SIG-M5 treated with dmso at 0.1 percent for 504 hours (cell line): ENCODE results near the gene CNTN4.
A peak's percentile ranks its signal among the peaks of the same experiment; 100 is the strongest.
"Not testable (repeated sequence)": the region's sequence is repeated elsewhere in the genome, so short reads cannot be mapped to it uniquely, and the experiment has no call there.

ENCODE experiments used
- DNase-seq: peaks from one replicate; lab custom pipeline; 2025; ENCODE audit not compliant: unreplicated experiment; lab: John Stamatoyannopoulos, UW

The CNTN4 gene

DNA sequence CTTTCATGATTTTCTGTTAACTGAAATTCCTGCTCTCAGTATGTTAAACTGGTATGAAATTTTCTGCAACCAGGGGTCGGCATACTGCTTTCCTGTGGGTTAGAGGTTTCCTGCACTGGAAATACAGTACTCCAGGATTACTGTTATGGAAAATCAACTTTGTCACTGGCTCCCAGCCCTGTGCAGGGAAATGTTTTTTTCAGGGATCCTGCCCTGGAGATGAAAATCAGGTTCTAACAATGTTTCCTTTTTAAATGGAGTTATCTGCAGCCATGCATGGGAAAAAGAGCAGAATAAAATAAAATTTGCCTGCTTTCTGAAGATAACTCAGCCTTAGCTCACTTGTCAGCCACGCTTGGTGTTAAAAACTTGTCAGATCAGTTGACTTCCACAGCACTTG, 791.1 kb downstream of the CNTN4 start:
- DNase-seq, result no peak

DNA sequence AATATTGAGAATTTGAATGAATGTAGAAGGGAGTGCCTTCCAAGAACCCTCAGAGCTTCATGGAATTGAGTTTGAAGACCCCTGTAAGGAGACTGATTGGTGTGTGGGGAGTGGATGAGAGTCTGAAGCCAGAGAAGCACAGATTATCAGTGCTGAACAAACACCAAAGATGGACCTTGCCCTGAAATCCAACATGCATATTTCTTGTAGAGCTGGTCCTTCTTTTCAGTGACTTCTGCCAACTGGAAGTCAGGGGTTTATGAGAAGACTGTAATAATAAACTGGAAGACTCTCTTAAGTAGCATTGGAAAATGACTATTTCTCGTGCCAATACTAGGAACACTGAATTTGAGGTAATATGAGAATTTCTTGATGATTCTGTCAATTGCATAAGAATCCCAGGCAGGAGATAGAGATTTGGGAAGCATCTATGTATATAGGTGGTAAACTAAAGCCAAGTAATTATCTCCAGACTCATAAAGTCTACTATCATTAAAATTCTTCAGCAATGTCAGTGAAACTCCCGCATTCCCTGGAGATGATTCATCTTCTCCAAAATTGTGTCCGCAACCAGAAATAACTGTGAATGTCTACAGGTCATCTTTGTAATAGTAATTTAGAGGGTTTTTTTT, 797.8 kb downstream of the CNTN4 start:
- DNase-seq, result no peak

DNA sequence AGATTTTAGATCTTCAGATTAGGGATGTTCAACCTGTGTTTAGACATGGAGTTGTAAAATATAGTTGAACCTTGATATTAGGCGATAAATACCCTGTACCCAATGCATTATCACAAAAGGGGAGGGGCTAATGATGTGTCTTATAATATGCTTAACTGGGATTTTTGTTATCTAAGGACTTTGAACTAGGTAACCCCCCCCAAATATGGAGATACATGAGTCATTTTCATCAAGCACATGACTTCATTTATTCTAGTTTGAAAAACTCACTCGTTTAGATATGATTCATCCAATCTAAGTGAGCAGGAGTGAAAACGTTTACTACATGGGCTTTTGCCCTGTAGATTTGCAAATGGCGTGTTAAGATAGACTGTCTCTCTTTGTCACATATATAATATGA, 799.2 kb downstream of the CNTN4 start:
- no peak for DNase-seq

DNA sequence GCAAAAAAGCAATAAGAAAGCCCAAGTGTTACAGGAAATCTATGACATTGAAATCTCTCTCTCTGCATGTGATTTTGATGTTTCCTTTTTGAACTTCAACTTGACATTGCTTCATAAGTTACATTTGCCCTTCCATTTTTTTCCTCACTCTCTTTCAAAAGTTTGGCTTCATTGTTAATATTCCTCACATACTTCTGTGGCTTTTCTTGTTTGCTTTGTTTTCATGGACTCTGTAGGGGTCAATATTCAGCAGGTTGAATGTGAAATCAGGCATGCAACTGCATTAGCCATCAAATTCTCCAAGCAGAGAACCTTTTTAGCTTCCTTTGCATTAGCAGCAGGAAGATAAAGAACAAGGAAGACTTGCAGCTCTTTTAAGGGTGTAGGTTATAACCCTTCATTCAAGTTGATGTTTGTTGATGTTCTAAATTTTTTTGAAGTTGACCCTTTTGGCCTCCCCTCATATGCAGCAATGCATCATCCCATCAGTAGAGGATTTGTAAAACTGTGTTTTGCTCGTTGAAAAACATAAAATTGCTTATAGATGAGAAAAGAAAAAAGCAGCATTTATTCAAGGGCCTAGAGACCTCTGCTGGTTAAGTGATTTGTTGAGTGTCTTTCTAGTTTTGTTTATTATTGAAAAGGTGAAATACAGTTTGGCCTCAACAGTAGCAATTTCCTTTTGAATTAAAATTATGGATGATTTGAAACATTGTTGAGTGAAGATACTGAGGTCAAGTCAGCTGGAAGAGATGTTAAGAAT, 800.1 kb downstream of the CNTN4 start:
- no peak for DNase-seq

DNA sequence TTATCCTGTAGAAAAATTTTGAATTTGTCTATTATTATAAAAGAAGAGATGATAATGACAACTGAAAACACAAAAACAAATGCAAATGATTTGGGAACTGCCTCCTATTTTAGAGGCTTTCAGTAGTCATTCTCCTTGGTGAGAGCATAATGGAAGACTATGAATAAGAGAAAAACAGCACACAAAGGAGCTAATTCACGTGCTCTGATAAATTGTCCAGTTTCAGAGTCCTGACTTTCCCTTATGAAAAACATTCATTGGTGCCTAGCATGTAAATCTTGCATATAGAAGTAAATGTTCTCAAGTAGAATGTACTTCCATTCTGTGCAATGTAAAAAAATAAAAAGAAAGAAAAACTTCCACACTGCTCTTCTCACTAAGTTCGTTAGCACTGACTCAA, 805.4 kb downstream of the CNTN4 start:
- DNase-seq, result no peak

DNA sequence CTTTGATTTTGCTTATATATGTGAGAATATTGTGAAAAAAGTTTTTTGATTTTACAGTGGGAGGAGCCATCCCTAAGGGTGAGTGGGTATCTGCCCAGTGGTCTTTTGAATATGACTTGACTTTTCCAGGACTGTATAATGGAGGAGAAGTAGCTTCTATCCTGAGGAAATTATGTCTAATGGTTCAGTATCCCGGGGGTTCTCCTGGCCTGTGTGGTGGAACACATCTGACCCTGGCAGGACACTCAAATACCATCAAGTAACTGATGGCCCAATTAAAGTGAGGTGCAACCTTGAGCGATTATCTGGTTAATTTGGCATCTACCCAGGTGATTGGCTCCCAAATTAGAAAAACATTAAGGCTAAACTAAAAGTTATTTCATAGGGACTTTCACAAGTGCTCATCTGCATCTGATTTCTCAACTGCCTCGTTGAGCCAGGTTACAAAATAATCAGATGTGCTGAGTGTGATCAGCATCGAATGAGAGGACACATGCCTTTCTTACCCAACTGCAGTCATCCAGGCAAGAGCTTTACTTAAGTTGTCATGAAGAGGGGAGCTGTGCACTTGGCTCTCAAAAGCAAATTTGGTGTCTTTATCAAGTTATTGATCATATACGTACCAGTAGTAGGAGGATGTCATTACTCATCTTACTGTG, 810.2 kb downstream of the CNTN4 start:
- DNase-seq, result no peak

DNA sequence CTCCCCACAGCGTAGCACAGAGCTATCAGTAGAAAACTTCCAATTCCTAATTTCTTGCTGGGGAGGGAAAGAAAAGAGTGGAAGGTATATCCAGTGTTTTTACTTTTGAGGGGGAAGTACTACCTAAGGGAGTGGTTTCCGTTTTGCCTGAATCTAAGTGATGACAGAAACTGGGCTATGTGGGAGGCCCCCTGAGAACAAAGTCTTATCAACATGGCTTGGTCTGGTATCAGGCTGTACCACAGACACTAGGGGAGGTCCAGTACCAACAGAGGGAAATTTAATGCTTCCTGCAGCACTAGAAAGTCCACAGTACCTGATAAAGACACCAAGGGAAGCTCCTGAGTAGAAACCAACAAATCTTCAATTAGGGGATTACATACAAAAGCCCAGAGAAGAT, 812.3 kb downstream of the CNTN4 start:
- DNase-seq, result no peak

DNA sequence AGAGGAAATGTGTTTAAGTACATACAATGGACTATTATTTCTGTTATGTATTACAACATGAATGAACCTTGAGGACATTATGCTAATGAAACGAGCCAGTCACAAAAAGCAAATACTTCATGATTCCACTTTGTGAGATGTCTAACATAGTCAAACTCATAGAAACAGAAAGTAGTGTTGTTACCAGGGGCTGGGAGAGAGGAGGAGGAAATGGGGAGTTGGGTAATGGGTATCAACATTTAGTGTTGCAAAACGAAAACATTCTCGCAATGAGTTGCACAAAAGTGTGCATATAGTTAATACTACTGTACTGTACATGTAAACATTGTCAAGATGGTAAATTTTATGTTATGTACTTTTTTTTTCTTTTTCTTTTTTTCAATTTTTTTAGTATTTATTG, 817.2 kb downstream of the CNTN4 start:
- DNase-seq, result no peak

DNA sequence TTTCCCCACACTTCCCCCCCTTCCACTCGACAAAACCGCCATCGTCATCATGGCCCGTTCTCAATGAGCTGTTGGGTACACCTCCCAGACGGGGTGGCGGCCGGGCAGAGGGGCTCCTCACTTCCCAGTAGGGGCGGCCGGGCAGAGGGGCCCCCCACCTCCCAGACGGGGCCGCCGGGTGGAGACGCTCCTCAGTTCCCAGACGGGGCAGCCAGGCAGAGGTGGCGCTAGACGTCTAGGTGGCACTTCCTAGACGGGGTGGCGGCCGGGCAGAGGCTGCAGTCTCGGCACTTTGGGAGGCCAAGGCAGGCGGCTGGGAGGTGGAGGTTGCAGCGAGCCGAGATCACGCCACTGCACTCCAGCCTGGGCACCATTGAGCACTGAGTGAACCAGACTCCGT, 818.0 kb downstream of the CNTN4 start:
- not testable (repeated sequence) for DNase-seq

DNA sequence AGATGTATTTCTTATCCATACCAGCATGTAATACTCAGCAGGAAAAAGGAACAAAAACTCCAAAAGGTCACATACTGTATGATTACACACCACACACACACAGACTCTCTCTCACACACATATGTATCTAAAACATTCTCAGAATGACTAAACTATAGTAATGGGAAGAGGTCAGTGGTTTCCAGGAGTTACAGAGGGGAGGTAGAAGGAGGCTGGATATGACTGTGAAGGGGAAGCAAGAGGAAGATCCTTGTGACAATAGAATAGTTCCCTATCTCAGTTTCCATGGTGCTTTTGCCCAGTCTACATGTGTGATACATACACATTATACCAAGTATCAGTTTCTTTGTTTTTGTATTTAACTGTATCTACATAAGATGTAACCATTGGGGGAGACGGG, 821.4 kb downstream of the CNTN4 start:
- DNase-seq, result no peak

DNA sequence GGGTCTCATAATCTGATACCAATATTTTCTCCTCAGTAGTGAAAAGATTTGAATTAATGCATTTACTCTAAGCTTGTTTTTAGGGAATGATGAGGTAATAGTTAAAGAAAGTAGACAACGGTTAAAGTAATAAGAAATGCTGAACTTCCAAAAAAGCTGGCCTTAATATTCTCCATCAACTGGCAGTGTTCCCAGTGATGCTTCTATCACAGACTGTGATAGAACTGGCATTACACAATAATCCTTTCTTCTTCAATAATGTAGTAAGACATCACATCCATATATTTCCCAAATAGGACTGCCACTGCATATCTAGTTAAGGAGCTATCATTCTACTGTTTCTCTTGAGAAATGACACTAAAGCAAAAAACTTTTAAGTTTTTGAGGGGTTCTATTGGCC, 822.8 kb downstream of the CNTN4 start:
- DNase-seq, result no peak

DNA sequence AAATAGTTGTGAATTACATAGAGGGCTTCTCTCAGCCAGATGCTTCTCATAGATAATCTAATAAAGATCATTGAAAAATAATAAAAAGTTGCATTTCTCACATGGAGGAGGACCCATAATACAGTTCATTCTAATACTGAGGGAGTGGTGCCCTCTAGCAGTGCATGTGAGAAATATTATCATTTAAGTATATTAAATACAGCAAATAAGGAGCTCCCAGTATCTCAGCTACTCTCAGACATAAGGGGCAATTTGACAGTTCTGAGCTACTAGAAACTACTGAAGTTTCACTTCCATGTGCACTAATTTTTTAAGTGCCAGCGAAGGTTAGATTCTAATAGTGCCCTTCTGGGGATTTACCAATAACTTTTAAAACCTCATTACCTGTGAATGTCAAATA, 823.2 kb downstream of the CNTN4 start:
- peak; percentile 33 for DNase-seq

DNA sequence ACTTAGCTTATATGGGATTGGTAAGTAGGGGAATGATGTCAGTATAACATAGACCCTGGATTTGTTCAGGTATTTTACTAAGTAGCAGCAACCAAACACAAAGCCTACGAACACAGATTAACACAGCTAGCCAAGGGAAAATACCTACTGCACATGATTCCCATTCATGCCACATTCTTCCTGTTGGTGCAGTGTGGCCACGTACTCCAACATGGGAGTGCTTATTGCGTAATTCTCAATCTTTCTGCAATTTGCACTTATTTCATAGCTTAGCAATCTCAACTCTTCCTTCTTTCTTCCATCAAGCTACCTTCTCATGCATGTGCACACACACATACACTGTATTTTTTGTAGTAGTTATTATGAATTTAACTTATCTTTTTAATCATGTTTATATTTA, 824.7 kb downstream of the CNTN4 start:
- no peak for DNase-seq

DNA sequence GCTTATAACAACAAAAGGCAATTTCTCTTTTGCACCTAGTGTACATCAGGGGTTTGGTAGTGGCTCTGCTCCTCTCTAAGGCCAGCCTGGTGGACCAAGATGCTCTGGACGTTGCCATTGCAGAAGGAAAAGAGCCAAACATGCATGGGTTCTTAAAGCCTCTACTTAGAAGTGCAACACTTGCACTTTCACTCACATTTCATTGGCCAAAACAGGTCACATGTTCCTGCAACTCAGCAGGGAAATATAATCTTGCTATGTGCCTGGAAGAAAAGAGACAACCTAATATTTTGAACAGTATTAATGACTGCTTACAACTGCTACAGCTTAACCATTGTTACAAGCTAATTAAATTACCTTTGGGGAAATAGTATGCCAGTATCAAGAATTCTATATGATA, 828.6 kb downstream of the CNTN4 start:
- DNase-seq, result no peak

DNA sequence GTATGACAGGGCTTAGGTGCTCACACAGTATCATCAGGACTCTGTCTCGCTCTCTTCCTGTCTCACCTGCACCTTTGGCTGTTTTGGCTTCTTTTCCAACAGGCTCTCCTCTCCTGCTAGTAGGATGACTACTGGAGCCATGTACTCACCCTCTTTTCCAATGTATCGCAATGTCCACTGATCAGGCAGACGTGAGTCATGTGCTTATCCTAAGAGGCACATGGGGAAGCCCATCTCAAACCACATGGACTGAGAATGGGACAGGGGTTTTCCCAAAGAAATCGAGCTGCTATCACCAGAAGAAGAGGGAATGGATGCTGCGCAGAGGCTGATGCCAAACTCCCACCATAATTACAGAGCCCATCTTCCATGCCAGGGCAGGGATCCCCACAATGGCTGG, 830.9 kb downstream of the CNTN4 start:
- no peak for DNase-seq

DNA sequence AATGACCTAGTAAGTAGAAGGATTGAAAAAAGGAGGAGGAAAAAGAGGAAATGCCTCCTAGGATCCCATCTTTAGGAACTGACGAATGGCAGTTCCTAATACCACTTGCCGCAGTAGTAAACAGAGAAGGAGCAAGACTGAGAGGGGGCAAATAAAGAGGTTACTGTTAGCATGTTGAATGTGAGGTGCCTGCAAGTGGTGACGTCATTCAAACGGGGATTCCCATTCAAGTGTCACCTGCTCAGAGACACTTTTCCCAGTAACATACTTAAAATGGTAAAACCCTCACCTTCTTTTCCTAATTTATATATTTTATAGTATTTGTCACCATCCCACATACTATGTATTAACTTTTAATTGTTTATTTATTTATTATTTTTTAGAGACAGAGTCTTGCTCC, 832.6 kb downstream of the CNTN4 start:
- no peak for DNase-seq

DNA sequence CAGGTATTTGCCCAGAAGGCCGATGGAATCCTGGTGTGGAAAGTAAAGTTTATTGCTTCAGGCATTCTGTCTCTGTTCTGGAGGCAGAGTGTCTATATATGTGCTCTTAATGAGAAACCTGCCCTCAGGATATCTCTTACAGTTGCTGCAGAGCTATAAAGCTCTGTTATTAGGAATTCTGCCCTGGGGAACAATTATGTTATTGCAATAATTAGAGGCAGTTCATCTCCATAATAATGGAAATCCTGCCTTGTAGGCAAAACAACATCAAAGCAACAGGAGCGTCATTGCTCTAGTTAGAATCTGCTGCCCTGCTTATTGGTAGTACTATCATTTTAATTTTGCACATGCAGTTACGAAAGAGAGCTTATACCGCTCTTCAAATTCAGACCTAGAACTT, 835.9 kb downstream of the CNTN4 start:
- no peak for DNase-seq

DNA sequence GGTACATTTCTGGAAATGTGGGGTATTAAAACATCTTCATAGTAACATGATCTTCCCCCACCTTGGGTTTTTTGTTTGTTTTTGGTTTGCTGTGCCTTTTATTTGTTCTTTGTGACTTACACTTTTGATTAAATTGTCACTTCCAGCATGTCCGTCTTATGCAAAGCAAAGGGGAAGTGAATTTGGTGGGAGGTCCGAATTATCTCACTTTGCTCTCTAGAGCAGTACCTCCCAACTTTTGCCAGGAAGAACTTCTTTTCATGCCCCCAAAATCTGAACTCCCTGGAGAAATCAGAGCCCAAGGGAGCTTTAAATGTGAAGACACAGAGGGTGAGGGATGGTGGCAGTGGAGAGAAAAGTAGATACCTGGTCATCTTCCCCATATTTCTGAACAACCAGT, 838.4 kb downstream of the CNTN4 start:
- no peak for DNase-seq

DNA sequence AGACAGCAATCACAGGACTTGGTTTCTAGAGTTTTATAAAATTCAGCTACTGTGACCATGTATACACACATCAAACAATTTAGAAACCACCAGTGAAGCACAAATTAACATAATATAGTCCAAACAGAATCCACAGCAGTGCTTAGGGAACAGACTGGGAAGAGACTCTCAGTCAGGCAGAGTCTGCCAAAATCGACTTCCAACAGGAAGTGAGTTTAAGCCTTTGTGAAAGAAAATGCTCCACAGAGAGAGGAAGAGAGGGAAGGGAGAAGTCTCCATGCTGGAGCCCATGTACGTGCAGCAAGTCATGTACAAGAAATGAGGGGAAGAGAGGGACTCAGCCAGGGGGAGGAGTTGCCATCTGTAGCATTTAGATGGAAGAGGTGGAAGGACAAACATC, 838.9 kb downstream of the CNTN4 start:
- no peak for DNase-seq

DNA sequence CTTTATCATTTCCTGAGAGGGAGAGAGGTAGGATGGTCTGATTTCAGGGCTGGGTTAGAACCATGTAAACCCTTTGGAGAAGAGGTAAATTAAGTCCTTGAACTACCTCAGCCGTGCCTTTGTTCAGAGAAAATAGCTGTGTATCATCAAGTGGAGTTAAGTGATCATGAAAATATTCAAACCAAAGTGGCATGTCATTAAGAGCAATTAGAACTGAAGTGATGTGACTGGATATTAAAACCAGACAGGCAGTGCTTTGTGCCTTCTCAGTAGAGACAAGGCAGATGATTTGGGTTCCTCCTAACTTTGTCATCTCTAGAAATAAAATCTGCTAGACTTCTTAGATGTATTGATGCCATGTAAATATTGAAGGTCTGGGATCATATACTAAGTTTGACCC, 840.0 kb downstream of the CNTN4 start:
- no peak for DNase-seq

DNA sequence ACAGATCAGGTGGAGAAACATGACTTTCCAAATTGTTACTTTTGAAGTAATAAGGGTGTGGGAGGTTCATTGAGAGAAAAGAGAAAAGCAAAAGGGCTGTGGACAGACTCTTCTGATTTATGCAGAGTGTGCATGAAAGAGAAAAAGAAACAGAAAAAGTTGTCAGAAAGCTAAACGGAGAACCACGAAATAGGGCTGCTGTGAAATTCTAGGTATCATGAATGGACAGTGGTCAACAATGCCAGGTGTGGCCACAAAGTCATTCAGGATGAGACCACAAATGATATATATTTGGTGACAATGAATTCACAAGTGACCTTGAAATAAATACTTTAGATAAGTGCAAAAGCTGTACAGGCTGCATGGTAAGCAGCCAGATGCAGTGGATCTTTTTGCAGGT, 841.4 kb downstream of the CNTN4 start:
- no peak for DNase-seq

DNA sequence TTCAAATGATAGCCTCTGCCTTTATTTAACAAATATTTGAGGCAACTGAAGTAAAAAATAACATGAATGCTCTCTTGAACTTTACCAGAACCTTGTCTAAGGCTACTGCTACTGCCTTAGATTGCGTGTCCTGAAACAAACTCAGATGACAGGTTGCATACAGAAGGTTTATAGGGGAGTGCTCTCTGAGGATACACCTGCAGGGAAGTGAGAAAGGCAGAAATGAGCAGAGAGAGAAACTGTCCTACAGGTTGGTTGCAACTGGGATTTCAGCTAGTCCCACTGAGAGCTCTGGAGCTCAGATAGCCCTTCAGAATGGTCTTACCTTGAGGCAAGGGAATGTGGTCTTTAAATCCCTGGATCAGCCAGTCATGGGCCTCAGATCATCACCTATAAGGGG, 846.0 kb downstream of the CNTN4 start:
- no peak for DNase-seq

DNA sequence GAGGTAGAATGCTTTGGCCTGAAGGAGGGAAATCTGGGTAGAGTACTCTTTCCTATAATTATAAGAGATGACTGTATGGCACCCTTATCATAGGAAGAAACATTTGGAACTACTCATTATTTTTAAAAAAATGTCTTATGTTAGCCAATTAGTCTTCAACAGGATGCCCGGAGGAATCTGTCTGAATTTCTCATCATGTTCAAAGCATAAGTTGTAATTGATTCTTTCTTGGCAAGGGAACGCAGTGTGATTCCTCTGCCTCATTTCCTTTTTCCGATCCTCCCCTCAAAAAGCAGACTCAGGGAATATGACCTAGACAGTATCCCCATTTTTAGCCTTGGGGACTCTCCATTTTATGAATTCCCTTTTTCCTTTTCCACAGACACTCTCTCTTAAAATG, 846.5 kb downstream of the CNTN4 start:
- DNase-seq, result no peak
